SH-SY5Y (cell line): ENCODE measurements around the gene ITCH.

Experiments
- GATA2 ChIP-seq: IDR thresholded peaks from 2 replicates; pipeline ENCODE4 v1.6.1; 2011; ENCODE audit warnings: mild to moderate bottlenecking, low read depth, low read length
- GATA3 ChIP-seq: IDR thresholded peaks from 2 replicates; pipeline ENCODE4 v1.6.1; 2011; ENCODE audit warnings: low read depth, mild to moderate bottlenecking, low read length, moderate library complexity

GRCh38 chr20:34506480-34506879, 143.4 kb downstream of the ITCH start:
- TF ChIP-seq GATA2 (no peak), GATA3 (no peak)
